GM23338 (cell line): ENCODE results near the gene KRTAP4-11.

Source experiments
- CREB1 ChIP-seq: fragments of 250-450 bp; sonication (Bioruptor Pico); IDR thresholded peaks from 2 replicates; pipeline ENCODE4 v1.5.0; 2020; ENCODE audit warnings: low read depth, mild to moderate bottlenecking, moderate library complexity
- CTCF ChIP-seq, 2 experiments: fragments of 200-600 bp in 1 of 2; sonication (generic) in 1 of 2; conservative IDR thresholded peaks; 2 replicates each; pipeline versions ENCODE4 v1.5.1 to v1.6.1; 2016 to 2017; ENCODE audit warnings: antibody characterized with exemption in 2 of 2, low read depth in 2 of 2, mild to moderate bottlenecking in 2 of 2, moderate library complexity in 1 of 2
- EZH2phosphoT487 ChIP-seq: fragments of 200-600 bp; sonication (generic); IDR thresholded peaks from one replicate; pipeline ENCODE4 v1.8.1; 2018; ENCODE audit warnings: antibody characterized with exemption; ENCODE audit not compliant: unreplicated experiment
- REST ChIP-seq: IDR thresholded peaks from one replicate; pipeline ENCODE4 v1.6.1; 2018; ENCODE audit warnings: antibody characterized with exemption; ENCODE audit not compliant: unreplicated experiment

GRCh38 chr17:41118721-41119120, 548 bp upstream of the KRTAP4-11 start:
- TF ChIP-seq CREB1 (CRISPR knock-in tag) (no peak), REST (no peak), EZH2phosphoT487 (no peak), CTCF (conservative IDR thresholded peaks at IDR 0.05; ENCODE audit: low read depth in 2 of 2) (no peak)
